GM12865 (cell line): ENCODE data around the gene FBXO21.
"Not testable (repeated sequence)": the region's sequence is repeated elsewhere in the genome, so short reads cannot be mapped to it uniquely, and the experiment has no call there.

Source experiments
- DNase-seq: peaks from one replicate; pipeline ENCODE4 v3.0.0; 2010; ENCODE audit warnings: low read depth
- H3K4me3 ChIP-seq: 2 replicates; pipeline ENCODE4 v1.5.1; 2011; ENCODE audit warnings: mild to moderate bottlenecking, low read depth, low read length, control low read depth
- CTCF ChIP-seq: IDR thresholded peaks from 2 replicates; pipeline ENCODE4 v1.5.1; 2011; ENCODE audit warnings: low read length, control low read depth, low read depth, inconsistent platforms; ENCODE audit not compliant: insufficient read depth; ENCODE audit errors: missing control alignments

Gene FBXO21

GRCh38 chr12:117207675-117208074, 17.4 kb upstream of the FBXO21 start:
- no peak for DNase-seq
- no peak for TF ChIP-seq CTCF
- no peak overlapping the region for H3K4me3 ChIP-seq

- DNase-seq = no peak
- no peak for TF ChIP-seq CTCF
These were observed 12.3 kb upstream of the FBXO21 start for GRCh38 chr12:117202556-117202955.

GRCh38 chr12:117202033-117202432, 11.8 kb upstream of the FBXO21 start:
- no peak for DNase-seq
- no peak overlapping the region for H3K4me3 ChIP-seq
- no peak for TF ChIP-seq CTCF

More at GRCh38 chr12:117202556-117202955, 12.3 kb upstream of the FBXO21 start:
- H3K4me3 ChIP-seq = no peak overlapping the region

GRCh38 chr12:117199956-117200744, 9.9 kb upstream of the FBXO21 start:
- H3K4me3 ChIP-seq, DNase-seq: not testable (repeated sequence)

- not testable (repeated sequence) for H3K4me3 ChIP-seq, DNase-seq
These were observed 6.1 kb upstream of the FBXO21 start for GRCh38 chr12:117196334-117196733.

- H3K4me3 ChIP-seq, DNase-seq: not testable (repeated sequence)
These were observed 4.8 kb upstream of the FBXO21 start for GRCh38 chr12:117195027-117195426.

GRCh38 chr12:117193903-117194302, 3.6 kb upstream of the FBXO21 start:
- no peak for DNase-seq
- H3K4me3 ChIP-seq = no peak overlapping the region
- TF ChIP-seq CTCF = no peak

- not testable (repeated sequence) for H3K4me3 ChIP-seq, DNase-seq
These were observed 2.3 kb upstream of the FBXO21 start for GRCh38 chr12:117192581-117192980.

GRCh38 chr12:117192057-117192456, 1.8 kb upstream of the FBXO21 start:
- no peak for TF ChIP-seq CTCF
- no peak overlapping the region for H3K4me3 ChIP-seq
- DNase-seq = no peak
